ENCODE data around the gene TSHZ1.

Gene TSHZ1

DNA sequence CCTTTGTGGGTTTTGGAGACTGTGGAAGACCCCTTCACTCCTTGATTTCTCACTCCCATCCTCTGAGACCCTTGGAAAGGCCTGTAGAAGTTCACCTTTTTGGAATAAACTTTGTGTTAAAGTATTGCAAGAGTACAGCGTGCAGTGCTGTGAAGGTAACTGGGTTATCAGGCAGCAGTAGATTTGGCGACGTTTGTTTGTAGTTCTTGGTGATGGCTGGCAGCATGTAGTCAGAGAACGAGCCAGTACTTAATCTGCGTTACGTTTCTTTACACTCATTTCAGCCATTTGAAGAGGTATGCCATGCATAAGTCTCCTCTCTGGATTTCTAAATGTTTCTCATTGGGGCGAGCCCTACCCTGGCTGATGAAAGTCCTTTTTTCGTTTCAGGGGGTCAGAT, 64.6 kb downstream of the TSHZ1 start:
- no peak for DNase-seq (ENCODE audit: low read depth)

DNA sequence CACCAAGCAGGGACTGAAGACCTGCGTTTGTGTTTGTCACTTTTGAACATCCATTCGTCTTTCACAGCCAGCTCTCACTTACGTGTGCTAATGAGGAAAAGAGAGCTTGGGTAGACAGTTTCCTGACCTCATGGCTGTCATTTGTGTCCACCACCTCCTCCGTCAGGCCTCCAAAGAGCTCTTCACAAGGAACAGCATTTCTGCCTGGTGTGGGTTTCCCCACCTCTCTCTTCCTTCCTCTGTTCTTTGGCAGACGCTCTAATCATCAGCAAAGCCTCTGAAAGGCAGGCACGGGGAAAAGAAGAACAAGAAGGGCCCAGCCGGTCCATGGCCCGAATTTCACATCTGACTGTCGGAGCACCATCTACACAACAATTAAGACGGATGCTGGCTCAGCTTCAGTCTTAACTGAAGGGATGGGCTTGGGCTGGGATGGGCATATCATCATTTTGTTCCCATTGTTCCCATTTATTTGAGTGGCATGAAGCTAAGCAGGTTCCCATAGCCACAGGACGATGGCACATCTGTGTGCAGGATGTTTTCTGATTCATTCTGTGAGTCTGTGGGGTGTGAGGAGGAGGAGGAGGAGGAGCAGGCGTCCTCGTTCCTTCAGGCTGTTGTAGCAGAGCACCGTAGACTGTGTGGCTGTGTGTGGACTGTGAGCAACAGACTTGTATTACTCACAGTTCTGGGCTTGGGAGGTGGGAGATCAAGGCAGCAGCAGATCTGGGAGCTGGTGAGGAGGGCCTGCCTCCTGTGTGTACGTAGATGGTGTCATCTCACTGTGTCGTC, 66.4 kb downstream of the TSHZ1 start:
- no peak for DNase-seq (ENCODE audit: low read depth)

DNA sequence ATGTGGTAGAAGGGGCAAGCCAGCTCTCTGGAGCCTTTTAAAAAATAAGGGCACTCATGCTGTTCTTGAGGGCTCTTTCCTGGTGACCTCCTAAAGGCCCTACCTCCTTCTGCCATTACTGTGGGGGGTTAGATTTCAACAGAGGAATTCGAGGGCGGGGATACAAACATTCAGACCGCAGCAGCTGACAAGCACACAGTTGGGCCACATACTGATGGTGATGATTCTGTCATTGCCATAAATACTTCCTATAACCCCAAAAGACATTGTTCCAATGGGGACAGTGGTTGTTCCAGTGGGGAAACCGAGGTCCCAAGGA, 67.0 kb downstream of the TSHZ1 start:
- no peak for DNase-seq (ENCODE audit: low read depth)

DNA sequence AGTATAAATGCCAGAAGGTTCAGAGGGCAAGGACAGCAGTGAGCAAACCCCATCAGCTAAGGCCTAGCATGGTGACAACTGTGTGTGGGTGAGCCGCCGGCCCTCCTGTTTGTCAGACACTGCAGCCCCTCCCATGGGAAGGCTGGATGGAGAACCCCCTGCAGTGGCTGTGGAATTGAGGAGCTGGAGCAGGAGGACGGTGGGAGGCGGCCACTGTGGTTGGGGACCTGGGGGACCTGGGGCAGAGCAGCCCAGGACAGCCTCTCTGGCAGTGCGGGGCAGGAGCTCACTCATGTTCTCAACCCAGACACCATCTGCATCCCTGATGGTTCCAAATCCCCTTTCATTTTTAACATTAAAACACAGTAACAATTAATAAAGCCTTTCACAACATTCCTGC, 68.8 kb downstream of the TSHZ1 start:
- no peak for DNase-seq (ENCODE audit: low read depth)

DNA sequence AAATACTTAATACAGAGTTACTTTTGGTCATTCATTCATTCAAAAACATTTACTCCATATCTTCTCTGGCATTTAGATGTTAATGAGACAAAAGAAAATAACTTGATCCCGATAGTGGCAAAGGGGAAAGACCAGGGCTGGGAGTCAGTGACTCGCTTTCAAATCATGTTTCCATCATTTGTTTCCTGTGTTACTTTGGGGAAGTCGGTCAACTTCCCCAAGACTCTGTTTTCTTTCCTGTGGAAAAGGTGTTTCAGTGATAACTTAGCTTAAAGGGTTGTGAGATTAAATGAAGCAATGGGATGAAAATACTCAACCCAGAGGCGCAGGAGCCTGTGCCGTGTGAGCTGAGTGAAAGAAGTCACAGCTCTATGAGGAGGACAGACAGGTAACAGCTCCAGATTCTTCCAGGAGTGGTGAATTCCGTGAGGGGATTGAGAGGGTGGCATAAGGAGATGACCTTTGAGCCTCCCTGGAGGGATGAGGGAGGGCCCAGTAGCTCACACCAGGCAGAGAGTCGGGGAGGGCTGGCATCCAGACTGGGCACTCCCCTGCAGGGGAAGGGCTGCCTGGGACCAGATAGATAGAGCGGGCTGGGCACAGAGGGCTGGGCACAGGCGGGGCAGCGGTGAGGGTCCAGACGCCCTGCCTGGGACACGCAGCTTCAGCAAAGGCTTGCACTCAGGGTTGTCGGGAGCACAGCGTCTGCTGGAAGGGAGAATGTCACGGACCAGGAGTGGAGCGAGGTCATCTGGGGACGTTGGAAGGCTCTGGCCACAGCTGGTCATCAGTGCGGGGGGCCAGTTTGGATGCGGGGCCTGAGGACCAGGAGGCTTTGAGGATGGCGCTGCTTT, 70.1 kb downstream of the TSHZ1 start:
- DNase-seq (ENCODE audit: low read depth), result no peak

DNA sequence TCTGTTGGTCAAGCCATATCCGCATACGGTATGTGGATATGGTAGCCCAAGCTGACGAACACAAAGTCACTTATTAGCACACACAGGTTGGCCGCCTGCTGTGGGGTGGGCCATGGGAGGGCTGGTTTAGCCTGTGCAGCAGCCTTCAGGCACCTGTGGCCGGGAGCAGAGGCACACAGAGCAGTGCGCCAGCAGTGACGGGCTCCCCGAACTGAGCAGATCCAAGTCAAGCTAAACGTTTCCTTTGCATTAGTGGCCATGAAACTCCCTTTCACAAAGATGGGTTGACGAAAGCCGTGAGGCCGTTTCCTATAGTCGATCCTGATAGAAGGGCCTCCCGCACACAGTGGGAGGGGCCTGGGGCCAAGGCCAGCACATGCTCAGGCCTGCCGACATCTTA, 72.1 kb downstream of the TSHZ1 start:
- DNase-seq (ENCODE audit: low read depth), result no peak

DNA sequence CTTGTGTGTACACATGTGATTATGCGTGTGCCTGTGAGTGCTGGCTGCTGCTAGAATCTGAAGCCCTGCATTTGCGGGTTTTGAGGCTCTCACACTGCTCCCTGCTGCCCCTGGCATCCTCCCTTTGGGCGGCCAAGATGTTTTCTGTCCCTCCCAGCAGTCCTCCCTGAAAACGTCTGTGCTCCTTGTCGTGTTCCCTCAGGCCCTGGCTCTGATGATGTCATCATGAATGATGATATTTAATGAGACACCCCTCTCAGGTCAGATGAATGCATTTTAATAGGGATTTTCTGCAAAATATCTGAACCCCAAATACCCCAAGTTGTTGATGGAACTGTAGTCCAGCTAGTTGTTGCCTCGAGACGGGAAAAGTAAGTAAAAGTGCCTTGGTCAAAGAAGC, 73.1 kb downstream of the TSHZ1 start:
- no peak for DNase-seq (ENCODE audit: low read depth)

DNA sequence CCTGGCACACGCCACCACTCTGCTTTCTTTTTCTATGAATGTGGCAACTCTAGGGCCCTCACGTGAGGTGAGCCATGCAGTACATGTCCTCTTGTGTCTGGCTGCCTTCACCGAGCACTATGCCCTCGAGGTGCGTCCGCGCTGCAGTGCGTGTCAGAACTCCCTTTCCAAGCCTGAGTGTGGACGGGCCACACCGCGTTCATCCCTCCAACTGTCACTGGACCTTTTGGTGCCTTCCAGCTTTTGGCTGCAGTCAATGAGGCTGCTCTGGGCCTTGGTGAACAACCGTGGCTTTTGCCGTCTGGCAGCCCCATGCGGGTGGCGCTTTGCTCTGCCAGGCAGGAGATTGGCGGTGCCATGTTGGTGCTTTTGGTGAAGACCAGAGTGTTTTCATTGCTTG, 74.0 kb downstream of the TSHZ1 start:
- no peak for DNase-seq (ENCODE audit: low read depth)

DNA sequence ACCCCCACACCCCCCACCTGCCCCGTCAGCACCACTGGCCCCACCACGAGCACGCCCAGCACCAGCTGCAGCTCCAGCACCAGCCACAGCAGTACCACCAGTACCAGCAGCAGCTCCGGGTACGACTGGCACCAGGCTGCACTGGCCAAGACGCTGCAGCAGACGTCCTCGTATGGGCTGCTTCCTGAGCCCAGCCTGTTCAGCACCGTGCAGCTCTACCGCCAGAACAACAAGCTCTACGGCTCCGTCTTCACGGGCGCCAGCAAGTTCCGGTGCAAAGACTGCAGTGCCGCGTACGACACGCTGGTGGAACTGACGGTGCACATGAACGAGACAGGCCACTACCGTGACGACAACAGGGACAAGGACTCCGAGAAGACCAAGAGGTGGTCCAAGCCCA, 75.3 kb downstream of the TSHZ1 start:
- DNase-seq (ENCODE audit: low read depth), result no peak

DNA sequence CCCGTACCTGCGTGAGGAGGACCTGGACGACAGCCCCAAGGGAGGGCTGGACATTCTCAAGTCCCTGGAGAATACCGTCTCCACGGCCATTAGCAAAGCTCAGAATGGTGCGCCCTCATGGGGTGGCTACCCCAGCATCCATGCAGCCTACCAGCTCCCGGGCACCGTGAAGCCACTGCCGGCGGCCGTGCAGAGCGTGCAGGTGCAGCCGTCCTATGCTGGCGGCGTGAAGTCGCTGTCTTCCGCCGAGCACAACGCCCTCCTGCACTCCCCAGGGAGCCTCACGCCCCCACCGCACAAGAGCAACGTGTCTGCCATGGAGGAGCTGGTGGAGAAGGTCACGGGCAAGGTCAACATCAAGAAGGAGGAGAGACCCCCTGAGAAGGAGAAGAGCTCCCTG, 76.4 kb downstream of the TSHZ1 start:
- no peak for DNase-seq (ENCODE audit: low read depth)

DNA sequence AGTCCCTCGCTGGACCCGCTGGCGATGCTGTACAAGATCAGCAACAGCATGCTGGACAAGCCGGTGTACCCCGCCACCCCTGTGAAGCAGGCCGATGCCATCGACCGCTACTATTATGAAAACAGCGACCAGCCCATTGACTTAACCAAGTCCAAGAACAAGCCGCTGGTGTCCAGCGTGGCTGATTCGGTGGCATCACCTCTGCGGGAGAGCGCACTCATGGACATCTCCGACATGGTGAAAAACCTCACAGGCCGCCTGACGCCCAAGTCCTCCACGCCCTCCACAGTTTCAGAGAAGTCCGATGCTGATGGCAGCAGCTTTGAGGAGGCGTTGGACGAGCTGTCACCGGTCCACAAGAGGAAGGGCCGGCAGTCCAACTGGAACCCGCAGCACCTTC, 77.1 kb downstream of the TSHZ1 start:
- DNase-seq (ENCODE audit: low read depth), result no peak

DNA sequence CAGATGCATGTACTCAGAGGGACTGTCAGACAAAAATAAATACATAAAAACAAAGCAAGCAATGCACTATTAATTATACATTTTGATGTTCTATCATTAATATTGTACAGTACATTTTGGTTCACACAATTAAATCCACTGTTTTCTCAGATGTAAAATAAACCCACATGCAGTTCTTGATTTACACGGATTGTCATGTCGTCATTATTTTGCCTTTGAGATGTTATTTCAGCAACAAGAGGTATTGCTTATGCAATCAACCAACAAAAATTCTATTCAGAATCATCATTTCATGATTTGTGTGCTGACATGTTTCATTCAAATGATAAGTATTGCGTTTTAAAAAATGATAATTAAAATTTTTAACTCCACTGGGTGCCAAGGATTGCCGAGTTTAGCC, 79.2 kb downstream of the TSHZ1 start:
- no peak for DNase-seq (ENCODE audit: low read depth)

DNA sequence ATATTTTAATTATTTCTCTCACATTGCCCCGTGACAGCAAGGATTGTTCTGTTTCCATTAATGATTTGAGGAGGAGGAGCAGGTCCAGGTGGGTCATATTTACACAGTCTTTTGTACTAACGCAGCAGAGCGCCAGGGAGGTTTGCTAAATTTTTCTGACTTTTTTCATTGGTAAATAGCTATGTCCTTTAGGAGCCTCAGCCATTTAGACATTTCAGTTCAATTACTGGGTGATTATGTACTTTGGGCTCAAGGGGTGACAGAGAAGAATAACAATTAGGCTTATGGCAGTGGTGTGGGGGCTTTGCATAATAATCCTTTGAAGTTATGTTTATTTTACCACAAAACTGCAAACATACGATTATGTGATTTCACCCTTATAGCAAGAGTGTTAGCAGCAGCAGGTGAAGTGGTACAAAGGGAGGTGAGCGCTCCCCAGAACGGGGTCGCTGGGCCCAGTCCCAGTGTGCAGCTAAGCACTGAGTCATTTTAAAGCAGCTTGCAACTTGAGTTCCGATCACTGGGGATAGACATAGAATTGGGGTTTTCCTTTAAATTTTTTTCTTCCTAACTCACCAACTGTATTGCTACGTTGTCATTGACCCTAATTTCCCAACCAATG, 80.3 kb downstream of the TSHZ1 start:
- no peak for DNase-seq (ENCODE audit: low read depth)

DNA sequence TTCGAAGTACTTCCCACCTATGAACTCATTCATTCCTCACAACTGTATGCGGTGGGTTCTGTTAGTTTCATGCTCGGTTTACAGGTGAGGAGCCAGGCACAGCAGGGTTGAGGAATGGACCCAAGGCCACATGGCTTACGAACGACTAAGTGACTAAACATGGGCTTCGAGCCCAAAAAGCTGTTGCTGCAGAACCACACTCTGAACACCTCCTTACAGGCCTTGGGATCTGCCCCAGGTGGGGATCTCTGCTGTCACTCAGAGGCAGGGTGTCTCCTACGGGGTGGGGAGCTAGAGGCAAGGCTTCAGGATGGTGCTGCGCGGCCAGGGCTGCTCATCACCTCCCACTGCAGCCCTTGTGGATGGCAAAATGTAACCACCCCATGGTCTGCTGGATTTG, 80.9 kb downstream of the TSHZ1 start:
- DNase-seq (ENCODE audit: low read depth), result no peak

DNA sequence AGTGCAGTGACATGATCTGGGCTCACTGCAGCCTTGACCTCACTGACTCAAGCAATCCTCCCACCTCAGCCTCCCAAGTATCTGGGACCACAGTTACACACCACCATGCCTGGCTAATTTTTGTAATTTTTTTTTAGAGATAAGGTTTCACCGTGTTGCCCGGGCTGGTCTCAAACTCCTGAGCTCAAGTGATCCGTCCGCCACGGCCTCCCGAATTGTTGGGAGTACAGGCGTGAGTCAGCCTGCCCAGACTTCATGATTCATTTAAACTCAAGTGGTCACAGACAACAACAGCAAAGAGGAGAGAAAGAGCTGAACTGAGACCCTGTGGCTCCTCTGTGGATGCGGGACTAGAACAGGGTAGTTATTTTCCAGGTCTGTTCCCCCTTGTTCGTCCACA, 83.0 kb downstream of the TSHZ1 start:
- no peak for DNase-seq (ENCODE audit: low read depth)

DNA sequence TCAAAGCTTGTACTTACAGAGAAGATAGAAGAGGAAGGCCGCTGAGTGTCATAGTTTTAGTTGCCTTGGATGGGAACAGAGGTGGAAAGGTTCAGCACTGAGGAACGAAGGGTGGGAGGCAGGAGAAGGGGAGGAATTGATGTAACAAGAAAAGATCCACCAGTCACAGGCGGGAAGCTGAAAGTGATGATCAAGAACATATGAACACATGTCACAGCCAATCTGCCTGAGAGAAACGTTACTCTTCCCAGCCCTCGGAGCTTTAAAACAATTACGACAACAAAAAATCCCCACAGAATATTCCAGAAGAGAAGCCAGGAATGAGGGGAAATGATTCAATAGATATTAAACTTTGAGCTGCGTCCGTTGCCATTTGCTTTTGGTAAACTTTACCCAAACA, 87.1 kb downstream of the TSHZ1 start:
- DNase-seq (ENCODE audit: low read depth), result no peak

DNA sequence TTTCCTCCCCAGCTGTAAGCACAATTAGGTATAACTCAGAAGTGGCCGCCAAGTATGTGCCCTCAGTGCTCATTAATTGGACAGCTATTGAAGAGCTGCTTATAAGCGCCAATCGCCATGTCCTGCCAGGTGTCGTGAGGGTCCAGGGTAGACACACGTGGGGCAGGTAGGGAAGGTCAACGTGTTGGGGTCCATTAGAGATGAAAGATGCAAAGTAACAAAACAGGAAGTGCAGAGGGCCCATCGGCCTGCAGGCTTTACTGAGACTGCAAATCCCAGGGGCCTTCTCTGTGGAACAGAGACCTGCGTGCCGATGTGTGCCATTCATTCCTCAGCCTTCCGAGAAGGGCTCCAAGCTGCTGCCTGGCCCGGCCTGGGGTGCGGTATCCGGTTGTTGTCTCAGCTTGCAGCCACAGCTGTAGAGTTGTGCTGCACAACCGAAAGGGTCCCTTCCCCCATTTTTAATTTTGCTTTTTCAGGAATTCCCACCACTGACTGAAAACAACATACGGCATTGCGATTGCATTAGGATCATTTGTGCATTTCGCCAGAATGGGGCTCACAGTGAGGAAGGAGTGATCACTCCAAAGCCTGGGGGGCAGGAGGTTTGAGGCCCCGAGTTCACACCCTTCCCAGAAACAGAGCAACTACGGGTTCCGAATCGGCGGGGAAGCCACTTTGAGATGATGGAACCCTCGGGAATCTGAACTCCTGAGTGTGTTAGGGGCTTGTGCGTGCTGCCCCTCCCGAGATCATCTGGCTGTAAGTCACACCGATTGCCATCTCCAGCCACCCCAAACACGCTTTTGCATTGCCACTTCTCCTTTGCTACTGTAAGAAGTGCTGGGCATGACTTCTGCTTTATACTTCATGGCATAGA, 94.3 kb downstream of the TSHZ1 start:
- no peak for DNase-seq (ENCODE audit: low read depth)

DNA sequence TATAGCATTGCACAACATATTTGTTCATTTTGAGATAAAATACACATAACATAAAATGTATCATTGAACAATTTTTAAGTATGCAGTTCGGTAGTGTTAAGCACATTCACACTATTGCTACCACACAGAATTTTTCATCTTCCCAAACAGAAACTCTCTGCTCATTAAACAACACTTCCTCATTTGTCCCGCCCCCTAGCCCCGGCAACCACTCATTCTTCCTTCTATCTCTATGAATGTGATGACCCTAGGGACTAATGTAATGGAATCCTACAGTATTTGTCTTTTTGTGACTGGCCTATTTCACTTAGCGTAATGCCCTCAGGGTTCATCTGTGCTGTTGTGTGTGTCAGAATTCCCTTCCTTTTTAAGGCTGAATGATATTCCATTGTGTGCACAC, 95.4 kb downstream of the TSHZ1 start:
- DNase-seq (ENCODE audit: low read depth), result no peak

DNA sequence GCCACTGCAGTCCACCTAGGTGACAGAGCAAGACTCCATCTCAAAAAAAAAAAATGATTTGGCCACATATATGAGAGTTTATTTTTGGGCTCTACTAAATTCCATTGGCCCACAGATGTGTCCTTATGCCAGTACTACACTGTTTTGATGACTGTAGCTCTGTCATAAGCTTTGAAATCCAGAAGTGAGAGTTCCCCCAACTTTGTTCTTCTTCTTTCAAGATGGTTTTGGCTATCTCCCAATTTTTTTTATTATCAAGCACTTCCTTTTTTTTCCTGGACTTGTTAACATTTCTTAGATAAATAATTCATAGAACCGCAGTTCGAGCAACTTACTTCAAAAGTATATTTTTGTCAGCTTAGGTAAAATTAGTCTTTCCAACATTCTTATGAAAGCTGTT, 96.9 kb downstream of the TSHZ1 start:
- no peak for DNase-seq (ENCODE audit: low read depth)

DNA sequence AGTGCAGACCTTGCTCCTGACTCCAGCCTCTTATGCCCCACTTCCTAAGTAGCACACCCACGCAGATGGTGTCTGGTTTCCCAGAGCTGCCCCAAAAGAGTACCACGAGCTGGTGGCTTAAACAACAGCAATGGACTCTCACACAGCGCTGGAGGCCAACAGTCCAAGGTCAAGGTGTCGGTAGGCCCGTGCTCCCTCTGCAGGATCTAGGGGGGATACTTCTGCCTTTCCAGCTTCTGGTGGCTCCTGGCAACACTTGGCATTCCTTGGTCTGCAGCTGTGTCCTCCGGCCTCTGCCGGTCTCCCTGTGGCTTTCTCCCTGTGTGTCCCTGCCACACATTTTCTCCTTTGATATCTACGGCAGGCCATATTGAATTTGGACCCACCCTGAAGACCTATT, 99.0 kb downstream of the TSHZ1 start:
- DNase-seq (ENCODE audit: low read depth), result no peak

DNA sequence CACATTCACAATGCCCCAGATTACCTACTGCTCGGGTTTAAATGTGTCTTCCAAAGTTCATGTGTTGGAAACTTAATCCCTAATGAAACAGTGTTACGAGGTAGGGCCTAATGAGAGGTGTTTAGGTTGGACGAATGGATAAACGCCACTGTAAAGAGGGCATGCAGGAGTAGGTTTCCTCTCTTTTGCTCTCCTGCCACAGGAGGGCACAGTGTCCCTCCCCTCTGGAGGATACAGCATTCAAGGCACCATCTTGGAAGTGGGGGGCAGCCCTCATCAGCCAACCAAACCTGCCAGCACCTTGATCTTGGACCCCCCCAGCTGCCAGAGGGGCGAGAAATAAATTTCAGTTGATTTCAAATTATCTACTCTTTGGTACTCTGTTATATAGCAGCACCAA, 103.5 kb downstream of the TSHZ1 start:
- DNase-seq (ENCODE audit: low read depth), result no peak

DNA sequence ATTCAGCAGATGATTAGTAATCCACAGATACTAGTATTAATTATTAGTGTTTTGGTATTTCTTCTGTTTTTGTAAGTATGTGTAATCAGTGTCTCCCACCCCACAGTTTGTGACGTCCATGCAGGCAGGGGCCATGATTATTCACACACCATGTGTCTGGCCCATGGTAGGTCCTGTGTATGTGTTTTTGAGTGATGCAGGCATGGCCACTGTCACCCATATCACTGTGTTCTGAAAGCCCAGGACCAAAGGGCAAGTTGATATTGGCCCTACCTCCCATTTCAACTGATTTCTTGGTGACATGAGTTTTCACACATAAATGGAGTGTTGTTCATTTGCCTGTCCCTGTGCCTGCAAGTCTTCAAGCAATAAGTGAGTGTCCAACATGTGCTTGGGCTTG, 104.0 kb downstream of the TSHZ1 start:
- no peak for DNase-seq (ENCODE audit: low read depth)

Data from T-helper 22 cell (primary cell).